MM.1S (cell line): ENCODE data around the gene FYCO1.

Experiments
- EZH2 ChIP-seq: fragments of 300-600 bp; sonication (generic); optimal IDR thresholded peaks from 2 replicates; pipeline ENCODE3; 2017; ENCODE audit warnings: low read depth, mild to moderate bottlenecking, antibody characterized with exemption, low read length, mixed read lengths
- EZH2phosphoT487 ChIP-seq: fragments of 300-600 bp; sonication (generic); IDR thresholded peaks from 2 replicates; pipeline ENCODE4 v1.6.1; 2018; ENCODE audit warnings: antibody characterized with exemption, low read length
- TF ChIP-seq, protein P1 (sequence below): fragments of 300-600 bp; sonication (generic); IDR thresholded peaks from 2 replicates; pipeline ENCODE4 v1.5.1; 2016; ENCODE audit warnings: antibody characterized with exemption, low read length, mixed read lengths

DNA sequence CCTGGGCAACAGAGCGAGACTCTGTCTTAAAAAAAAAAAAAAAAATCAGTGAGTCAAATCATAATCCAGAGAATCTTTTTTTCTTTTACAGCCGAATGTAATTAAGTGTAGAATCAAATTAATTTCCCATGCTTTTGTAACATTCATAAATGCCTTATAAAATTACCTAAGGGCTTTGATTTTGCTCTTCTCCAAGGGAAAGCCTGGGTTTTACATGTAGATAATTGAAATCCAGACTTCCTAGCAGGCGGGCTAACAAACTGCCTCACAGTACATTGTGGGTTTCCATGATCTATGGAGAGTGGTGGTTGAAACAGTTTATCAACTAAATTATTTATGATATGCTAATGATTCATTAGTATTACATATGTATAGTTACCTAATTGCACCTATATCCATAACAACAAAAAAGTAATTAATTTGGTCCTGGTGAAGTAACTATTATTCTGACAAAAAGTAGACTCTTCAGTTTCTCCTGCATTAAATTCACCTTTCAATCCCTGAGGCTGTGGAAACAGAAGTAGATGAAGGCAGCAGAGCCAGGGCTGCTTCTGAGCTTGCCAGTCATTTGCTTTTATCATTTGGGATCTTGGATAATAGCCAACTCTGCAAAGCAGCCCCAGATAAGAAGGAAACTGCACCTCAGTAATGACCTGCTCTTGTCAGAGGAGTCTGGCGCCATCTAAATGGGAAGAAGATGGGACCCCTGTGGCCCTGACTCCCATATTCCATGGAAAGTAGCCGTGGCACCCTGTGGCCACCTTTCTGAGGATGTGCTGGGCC is 99.7 kb downstream of the FYCO1 start:
- TF ChIP-seq, protein P1, sequence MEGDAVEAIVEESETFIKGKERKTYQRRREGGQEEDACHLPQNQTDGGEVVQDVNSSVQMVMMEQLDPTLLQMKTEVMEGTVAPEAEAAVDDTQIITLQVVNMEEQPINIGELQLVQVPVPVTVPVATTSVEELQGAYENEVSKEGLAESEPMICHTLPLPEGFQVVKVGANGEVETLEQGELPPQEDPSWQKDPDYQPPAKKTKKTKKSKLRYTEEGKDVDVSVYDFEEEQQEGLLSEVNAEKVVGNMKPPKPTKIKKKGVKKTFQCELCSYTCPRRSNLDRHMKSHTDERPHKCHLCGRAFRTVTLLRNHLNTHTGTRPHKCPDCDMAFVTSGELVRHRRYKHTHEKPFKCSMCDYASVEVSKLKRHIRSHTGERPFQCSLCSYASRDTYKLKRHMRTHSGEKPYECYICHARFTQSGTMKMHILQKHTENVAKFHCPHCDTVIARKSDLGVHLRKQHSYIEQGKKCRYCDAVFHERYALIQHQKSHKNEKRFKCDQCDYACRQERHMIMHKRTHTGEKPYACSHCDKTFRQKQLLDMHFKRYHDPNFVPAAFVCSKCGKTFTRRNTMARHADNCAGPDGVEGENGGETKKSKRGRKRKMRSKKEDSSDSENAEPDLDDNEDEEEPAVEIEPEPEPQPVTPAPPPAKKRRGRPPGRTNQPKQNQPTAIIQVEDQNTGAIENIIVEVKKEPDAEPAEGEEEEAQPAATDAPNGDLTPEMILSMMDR: no peak
- TF ChIP-seq EZH2phosphoT487 (no peak), EZH2 (no peak)
